Measurements from ENCODE around the gene GALM.

GRCh38 chr2:38631976-38632375, 33.9 kb upstream of the GALM start:
- TF ChIP-seq, protein P1, sequence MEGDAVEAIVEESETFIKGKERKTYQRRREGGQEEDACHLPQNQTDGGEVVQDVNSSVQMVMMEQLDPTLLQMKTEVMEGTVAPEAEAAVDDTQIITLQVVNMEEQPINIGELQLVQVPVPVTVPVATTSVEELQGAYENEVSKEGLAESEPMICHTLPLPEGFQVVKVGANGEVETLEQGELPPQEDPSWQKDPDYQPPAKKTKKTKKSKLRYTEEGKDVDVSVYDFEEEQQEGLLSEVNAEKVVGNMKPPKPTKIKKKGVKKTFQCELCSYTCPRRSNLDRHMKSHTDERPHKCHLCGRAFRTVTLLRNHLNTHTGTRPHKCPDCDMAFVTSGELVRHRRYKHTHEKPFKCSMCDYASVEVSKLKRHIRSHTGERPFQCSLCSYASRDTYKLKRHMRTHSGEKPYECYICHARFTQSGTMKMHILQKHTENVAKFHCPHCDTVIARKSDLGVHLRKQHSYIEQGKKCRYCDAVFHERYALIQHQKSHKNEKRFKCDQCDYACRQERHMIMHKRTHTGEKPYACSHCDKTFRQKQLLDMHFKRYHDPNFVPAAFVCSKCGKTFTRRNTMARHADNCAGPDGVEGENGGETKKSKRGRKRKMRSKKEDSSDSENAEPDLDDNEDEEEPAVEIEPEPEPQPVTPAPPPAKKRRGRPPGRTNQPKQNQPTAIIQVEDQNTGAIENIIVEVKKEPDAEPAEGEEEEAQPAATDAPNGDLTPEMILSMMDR (IDR thresholded peaks at IDR 0.05): no peak
- TF ChIP-seq POLR2A (IDR thresholded peaks at IDR 0.05): no peak

All from right lobe of liver (tissue), 4 donors.